Skin of body (tissue), 2 donors: ENCODE results near the gene NPHP4. TPM values are rescaled to one million over a fixed set of nuclear protein-coding genes. Genes with fewer than 3 reads are reported as not detected.
A peak's percentile ranks its signal among the peaks of the same experiment; 100 is the strongest.

ENCODE experiments used
- DNase-seq: peaks from one replicate; lab custom pipeline; 2025; lab: John Stamatoyannopoulos, UW
- total RNA-seq: library from RNA; depleted of rRNA; stranded (reverse); fragments of >200 nt; gene quantifications from one replicate; pipeline ENCODE4 v1.2.3, GENCODE V29; 2014

Gene NPHP4
- total RNA-seq, 1 donor from 2014 or later = 9.0 TPM

DNA sequence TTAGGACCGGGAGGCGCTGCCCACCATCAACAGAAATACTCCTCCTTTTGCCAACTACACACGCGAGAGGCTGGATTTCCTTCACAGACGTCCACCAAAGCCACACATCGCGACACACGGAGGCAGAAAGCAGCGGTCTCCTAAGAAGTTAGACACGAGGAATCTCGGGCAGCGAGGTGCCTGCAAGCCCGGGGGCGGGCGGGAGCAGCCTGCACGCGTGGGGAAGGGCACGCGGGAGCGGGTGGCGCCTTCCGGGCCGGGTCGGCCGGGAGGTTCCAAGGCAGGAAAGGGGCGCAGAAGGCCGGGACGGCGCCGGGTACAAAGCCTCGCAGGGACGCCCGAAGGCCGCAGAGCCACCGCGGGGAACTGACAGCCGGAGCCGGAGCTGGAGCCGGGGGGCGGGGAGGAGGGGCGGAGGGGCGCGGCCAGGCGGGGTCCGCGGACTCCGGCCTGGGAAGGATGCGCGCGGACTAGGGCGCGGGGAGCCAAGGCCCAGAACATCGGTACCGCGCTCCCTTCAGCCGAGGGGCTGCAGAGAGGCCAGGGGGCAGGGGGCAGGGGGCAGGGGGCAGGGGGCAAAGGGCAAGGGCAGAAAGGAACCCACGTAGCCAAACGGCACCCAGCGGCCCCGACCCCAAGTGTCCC lies 722 bp downstream of the NPHP4 start:
- DNase-seq = no peak

DNA sequence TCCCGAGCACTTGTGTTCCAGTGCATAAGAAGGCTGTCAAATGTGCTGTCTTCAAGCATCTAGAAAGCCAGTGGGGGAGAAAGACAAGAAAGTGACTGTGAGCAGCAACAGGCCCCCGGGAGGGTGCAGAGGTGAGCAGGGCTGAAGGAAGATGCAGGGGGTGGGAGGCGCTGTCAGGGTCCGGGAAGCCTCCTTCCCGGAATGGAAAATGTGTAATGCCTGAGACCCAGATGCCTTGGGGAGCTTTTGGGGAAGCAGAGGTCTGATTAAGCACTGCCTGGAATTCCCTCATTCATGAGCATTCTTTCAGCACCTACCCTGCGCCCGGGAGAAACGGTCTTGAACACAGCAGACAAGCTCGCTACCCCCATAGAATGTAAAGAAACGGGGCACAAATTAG lies 1.3 kb downstream of the NPHP4 start:
- peak; percentile 14 for DNase-seq

DNA sequence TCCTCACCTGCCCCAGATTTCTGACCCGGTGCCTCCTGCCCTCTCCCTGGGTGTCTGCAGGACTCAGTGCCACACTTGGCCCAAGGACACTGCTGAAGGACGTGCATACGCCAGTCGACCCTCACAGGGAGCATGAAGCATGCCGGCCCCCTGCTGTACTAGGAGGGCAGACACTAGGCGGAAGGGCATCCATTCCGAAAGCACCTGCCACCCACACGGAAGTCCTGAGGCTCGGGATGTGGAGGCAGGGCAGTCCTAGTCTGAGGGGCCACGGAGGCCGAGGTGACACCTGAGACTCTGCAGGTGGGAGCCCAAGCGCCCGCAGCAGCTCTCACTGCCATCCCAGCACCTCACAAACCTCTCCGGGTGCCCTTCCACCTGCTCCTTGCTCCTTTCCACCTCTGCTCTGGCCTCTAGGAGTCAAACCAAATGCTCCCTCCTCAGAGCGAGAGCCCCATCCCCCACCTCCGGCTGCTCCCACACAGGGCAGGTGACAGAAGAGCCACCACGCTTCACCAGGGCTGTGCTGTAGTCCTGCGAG lies 2.4 kb downstream of the NPHP4 start:
- DNase-seq = no peak

DNA sequence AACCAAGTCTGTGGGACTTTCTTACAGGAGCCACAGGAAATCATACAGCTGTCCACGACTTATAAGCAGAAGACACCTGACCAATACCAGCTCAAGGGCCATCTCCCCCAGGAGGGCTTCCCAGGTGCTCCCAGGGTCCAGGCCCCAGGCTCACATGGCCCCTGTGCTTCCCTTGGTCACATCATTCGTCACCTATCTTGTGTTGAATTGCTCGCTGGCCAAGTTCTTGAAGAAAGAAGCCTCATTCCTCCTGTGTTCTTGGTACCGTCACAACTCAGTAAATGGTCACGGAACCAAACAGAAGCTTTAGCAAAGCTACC lies 3.0 kb downstream of the NPHP4 start:
- no peak for DNase-seq

DNA sequence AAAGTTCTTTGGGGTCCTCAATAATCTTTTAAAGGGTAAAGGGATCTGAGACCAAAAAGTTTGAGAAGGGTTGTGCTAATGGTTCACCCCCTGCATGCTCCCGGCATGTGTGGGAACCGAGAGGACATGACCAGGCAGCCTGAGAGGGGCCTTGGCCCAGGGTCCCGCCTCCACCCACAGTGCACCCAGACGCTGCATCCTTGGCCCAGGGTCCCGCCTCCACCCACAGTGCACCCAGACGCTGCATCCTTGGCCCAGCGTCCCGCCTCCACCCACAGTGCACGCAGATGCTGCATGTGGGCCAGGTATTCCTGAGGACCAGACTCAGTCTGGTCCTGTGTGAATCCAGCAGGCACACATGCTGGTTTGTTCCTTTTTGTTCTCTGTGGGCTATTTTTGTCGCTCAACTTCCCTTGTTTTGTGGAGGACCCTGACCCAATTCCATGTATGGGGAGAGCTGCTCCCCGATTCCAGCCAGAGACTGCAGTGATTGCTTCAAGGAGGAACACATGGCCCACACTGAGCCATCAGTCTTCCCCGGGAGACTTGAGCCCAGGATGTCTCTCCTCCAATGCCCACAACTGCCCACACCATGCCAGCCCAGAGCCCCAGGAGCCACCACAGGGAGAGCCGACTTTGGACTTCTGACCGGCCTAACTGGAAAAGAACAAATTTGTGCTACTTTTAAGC lies 3.5 kb downstream of the NPHP4 start:
- no peak for DNase-seq

DNA sequence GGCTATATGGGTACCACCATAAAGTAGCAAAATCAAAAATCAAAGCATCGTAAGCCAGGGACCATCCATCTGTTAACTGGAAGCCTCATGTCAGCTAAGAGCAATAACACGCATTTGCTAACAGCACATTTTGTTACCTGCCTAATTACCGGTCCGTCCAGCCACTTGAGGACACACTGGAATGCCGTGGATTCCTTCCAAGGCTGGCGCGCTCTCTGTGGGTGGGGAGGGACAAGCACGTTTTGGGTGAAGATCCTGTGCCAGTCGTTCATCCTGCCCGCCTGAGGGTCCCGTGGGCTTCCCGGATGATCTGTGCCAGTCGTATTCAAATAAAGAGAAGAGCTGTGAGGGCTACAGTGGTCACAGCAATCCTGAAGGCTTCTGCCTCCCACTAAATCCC lies 6.2 kb downstream of the NPHP4 start:
- DNase-seq = no peak

DNA sequence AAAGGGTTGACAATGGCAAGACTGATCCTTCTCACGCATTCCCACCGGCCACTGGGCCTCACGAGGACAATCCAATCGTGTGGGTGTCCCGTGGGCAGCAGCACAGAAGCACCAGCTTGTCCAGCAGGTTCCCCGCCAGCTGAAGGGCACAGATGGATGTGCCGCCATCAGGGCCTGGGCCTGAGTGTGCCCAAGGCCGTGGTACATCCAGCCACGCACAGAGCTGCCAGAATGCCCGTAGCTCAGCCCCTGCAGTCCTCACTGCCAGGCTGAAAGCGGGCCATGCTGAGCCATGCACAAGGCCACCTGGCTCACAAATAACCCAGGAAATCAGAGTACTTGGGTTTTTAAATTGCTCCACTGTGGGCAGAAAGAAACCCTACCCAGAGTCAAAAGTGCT lies 7.0 kb downstream of the NPHP4 start:
- no peak for DNase-seq

DNA sequence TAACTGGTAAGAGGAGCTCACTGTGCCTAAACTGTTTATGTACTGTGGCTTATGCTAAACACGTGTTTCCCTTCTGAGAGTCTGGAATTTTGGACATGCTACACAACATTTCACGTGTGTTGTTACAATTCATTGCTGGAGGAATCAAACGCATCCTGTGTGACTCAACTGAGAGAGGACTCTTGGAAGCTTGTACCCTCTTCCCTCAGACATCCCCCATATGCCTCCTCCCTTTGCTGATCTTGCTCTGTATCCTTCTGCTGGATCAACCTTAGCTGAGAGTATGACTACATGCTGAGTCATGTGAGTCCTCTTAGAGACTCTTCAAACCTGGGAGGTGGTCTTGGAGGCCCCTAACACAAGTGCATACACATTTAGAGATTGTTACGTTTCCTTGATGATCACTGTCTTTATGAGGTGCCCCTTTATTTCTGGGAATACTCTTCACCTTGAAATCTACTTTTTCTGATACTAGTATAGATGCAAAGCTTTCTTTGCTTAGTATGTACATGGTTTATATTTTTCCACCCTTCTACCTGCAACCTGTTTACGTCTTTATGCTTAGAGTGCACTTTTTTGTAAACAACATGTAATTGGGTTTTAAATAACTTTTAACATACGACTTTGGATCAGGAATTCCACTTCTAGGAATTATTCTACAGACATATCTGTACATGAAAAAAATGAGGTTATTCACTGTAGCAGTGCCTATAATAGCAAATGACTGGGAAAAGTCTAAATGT lies 8.7 kb downstream of the NPHP4 start:
- no peak for DNase-seq

DNA sequence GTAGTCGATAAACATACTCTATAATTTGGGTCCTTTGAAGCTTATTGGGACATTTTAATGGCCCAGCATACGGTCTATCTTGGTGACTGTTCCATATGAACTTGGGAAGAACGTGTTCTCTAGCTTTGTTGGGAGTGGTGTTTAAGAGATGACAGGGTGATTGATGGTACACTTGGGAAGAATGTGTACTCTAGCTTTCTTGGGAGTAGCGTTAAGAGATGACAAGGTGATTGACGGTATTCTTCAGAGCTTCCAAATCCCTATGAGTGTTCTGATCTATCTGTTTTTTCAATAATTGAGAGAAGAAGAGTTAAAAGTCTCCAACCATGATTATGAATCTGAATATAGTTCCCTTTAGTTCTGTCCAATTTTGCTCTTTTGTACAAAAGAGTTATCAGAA lies 9.4 kb downstream of the NPHP4 start:
- DNase-seq = no peak

DNA sequence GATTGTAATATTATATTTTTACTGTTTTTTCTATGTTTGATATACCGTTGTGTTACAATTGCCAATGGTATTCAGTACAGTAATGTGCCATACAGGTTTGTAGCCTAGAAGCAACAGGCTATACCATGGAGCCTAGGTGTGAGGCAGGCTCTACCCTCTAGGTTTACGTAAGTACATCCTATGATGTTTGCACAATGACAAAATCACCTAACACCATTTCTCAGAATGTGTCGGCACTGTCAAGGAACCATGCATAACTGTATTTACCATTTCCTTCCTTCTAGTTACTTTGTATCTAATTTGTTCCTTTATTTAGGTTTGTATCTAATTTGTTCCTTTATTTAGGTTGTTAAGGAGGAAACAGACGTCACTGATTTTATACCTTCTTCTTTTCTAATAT lies 9.9 kb downstream of the NPHP4 start:
- no peak for DNase-seq

DNA sequence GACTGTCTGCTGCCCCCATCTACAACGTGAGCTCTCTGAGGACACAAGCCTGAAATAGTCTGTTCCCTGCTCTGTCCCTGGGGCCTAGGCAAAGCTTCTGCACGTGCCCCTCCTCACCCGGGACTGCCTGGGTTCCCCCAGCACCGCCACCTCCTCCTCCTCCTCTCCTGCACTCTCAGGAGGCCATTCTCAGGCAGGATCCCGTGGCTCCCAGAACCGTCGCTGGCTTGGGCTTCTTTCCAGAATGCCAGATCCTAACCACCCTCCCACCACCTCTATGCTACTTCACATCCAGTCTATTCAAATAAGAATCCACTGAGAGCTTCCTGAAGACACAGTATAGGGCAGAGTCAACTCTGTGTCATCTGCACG lies 11.2 kb downstream of the NPHP4 start:
- DNase-seq = no peak

DNA sequence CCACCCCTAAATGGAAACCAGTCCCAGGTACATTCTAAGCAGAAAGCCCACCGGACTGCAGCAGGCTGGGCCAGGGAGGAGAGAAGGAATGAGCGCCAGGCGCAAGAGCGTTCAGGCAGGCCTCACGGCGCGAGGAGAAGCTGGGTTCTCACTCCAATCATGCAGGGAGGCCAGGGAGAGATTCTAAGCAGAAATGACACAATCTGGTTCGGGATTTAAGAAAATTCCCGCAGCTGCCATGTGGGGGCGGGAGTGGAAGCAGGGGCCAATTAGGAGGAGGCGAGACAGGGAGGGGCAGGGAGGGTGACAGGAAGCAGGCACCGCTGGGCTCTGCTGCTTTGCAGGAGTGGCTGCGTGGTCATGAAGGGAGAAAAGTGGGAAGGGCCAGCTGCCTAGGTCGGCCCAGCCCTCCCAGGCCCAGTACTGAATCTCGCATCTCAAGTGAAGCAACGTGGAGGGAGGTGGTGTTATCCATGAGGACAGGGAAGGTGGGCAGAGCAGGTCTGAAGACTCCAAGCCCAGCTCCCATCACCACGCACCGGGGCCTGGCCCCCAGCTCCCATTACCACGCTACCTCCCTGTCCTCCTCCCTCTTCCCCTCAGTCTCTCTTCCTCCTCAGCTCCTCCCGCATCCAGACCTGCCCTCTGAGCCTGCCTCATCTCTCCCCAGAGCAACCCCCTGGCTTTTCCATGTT lies 11.8 kb downstream of the NPHP4 start:
- no peak for DNase-seq

DNA sequence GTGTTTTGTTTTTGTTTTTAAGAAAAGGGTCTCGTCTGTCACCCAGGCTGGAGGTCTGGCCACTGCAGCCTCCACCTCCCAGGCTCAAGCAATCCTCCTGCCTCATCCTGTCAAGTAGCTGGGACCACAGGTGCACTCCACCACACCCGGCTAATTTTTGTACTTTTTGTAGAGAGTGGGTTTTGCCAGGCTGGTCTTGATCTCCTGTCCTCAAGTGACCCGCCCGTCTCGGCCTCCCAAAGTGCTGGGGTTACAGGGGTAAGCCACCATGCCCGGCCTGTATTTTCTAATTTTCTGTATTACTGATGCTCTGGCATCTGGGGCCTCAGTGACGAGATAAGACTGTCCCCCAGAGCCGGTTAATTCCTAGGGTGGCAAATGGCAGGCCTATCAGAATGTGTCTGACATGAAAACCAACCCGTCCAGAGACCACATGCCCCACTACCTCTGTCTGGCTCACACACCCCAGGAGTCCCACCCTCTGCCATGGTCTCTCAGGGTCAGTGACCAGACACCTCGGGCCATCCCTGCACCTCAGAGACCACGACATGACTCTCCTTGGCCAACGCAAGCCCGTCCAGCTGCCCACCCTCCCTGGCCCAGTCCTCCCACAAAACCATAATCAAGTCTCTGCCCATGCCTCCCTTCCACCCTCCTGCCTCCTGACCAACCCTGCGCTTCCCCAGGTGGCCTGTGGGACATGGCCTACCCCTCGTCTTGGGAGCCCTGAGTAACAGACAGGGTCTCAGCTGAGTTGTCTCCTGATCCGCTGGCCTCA lies 12.5 kb downstream of the NPHP4 start:
- DNase-seq = no peak

DNA sequence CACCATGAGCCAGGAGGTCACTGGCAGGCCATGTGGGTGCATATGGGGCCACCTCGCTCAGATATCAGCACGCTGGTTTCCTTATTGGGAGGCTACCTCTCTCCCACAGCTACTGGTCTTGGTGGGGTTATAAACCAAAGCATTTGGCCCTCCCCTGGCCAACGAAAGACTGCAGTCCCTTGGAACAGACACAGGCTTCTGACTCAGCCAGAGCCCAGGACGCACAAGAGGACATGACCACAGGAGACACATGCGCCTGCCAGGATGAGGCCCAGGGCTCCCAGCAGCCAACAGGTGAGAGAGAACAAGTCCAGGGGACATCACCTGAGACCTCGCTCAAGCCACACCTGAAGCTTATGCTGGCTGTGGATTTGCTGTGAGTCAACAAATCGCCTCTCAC lies 13.8 kb downstream of the NPHP4 start:
- no peak for DNase-seq

DNA sequence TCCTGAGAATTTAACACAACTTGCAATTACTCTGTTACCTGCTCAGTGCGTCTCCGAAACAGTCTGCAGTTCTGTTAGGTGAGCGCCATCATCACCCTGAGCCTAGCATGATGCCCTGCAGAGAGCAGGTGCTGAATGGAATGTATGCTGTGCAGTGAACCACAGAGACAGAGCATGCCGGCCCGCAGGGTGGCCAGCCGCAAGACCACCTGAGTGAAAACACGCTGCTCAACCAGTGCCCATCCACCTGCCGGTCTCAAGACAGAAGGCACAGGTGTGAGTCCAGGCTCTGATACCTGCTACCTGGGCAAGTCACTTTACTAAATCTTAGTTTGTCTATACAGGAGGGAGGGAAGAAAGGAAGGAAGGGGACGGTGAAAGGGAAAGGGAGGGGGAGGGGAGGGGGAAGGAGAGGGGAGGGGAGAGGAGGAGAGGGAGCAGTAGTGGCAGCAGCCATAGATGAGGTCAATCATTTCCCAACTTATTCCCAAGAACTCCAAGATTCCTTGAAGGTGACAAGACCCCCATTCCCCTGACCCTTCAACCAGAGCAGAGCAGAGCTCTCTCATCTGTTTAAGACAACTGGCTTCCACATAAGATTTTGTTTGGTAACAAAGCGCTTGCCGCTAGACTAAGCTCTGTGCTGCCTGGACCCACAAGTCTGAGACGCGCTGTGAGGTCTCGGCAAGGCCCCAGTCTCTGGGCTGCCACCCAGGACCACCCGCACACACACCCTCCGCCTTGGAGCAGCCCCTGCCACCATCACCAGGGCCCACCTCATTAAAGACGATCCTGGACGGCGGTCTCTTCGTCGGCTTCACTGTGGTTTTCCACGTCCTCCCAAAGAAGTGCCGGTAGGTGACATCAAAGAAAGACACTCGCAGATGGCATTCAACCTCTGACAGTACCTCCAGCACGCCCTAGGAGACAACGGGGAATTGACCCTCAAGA lies 14.5 kb downstream of the NPHP4 start:
- DNase-seq = no peak

DNA sequence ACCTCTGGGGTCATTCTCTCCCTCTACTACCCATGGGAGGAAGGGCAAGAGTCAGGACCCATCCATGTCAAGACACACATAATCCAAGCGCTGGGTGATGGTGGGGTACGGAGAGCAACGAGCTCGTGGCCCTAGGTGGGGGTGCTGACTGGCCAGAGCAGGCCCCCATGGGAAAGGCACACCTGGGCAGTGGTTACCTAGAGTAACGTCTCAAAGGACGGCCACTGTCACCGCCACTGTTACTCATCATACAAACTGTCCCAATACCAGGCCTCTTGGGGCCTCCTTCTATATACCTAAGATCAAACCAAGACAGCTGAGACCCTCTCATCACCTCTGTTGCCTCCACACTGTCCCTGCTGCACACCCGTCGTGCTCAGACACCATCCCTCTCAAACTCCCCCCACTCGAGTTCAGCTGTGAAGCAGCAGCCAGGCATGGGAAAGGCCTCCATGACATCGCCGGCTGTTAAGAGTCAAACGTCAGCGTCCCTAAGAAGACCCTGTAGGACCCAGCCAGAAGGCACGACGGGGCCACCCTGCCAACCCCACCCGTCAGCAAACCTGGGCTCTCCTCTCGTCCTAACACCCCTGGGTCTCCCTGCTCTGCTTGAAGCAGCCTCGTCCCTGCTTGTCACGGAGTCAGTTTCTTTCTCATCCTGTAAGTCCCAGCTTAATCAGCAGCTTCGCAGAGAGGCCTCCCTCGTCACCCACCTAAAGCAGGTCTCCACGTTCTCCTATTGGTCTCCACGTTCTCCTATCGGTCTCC lies 15.3 kb downstream of the NPHP4 start:
- no peak for DNase-seq

DNA sequence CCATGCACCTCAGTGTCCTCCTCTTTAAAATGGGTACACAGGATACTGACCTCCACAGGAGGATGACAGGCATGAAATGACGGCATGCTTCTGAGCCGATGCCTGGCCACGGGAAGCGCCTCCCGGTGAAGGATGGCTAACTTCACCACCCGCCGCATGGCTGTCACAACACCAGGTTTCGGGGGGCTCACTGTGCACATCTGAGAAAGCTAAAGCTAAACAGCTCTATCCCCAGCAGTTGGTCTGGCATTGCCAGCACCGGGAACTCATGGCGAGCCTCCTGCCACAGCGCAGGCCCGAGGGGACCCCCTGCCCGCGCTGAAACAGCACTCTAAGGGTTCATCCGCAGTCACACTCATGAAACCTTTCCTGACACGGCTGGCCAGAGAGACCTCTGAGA lies 16.0 kb downstream of the NPHP4 start:
- no peak for DNase-seq

DNA sequence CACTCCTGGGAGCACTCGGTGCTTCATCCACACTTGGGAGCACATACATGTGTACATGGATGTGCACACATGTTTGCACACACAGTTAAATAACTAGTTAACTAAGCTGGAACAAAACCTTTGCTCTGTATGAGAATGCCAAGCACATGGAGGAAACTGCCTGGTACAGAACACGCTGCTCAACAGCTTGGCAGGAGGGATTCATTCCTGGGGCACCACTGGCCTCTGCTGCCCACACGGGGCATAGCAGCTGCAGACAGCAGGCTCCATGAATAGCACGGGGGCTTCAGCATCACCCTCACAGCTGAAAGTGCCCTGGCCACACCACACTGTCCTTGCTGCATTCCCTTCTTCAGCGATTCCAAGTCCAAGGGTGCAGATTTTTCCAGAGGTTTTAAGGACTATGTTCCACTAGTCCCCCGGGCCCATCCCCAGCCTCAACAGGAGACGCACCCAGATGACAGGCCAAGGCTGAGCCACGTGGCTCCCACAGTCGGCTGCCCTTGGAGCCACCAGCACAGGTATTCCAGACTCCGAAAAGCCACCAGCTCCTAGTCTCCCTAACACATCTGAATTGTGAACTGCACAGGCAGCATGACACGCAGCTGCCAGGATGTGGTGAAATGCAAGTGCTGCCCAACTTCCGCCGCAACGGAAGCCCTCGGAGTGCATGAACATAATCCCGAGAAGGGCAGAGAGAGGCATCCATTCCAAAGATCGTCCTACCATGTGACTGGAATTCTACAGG lies 16.9 kb downstream of the NPHP4 start:
- peak; percentile 47 for DNase-seq

DNA sequence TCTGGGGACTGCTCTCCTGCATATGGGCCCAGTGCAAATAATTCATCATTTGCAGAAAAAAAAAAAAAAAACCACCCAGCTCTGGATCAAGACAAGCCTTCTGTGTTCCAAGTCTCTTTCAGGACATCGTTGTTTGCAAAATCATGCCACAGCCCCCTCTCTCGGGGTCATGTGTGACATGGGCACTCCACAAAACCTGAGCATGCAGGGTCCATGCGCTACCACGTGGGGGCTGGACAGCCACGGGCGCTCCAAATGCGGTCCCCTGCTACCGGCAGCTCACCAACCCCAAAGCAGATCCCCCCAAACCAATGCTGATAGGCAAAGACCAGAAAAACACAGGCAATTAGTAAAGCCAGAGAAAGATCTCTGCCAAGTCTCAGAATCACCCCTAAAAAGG lies 17.6 kb downstream of the NPHP4 start:
- DNase-seq = no peak
